GM12865 (cell line): ENCODE measurements around the gene WDR1.
A peak's percentile ranks its signal among the peaks of the same experiment; 100 is the strongest.

Experiments used
- DNase-seq: peaks from one replicate; pipeline ENCODE4 v3.0.0; 2010; ENCODE audit warnings: low read depth
- H3K4me3 ChIP-seq: 2 replicates; pipeline ENCODE4 v1.5.1; 2011; ENCODE audit warnings: mild to moderate bottlenecking, low read depth, low read length, control low read depth
- CTCF ChIP-seq: IDR thresholded peaks from 2 replicates; pipeline ENCODE4 v1.5.1; 2011; ENCODE audit warnings: low read length, control low read depth, low read depth, inconsistent platforms; ENCODE audit not compliant: insufficient read depth; ENCODE audit errors: missing control alignments

WDR1 gene

DNA sequence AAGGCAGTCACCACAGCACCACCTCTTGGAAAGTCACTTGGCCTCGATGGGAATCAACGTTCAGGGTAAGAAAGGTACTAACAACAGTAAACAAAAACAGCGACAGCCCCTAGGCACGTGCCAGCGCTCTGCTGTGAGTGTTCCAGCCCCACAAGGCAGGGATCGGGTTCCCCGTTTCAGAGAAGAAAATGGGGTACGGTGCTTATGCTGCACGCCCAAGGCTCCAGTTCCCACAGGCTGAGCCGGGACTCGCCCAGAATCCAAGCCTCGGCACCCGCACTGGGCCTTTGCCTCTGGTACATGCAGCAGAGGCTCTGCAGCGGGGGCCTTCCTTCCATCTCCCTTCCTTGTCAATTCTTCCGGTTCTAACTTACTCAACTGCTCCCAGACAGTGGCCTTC lies 37.3 kb downstream of the WDR1 start:
- no peak for TF ChIP-seq CTCF

GRCh38 chr4:10078481-10079233 lies 37.9 kb downstream of the WDR1 start:
- TF ChIP-seq CTCF, result no peak
- H3K4me3 ChIP-seq, result no peak overlapping the region
- DNase-seq, result peak; percentile 1

More for the DNA sequence above, 37.3 kb downstream of the WDR1 start:
- no peak for DNase-seq
- no peak overlapping the region for H3K4me3 ChIP-seq

DNA sequence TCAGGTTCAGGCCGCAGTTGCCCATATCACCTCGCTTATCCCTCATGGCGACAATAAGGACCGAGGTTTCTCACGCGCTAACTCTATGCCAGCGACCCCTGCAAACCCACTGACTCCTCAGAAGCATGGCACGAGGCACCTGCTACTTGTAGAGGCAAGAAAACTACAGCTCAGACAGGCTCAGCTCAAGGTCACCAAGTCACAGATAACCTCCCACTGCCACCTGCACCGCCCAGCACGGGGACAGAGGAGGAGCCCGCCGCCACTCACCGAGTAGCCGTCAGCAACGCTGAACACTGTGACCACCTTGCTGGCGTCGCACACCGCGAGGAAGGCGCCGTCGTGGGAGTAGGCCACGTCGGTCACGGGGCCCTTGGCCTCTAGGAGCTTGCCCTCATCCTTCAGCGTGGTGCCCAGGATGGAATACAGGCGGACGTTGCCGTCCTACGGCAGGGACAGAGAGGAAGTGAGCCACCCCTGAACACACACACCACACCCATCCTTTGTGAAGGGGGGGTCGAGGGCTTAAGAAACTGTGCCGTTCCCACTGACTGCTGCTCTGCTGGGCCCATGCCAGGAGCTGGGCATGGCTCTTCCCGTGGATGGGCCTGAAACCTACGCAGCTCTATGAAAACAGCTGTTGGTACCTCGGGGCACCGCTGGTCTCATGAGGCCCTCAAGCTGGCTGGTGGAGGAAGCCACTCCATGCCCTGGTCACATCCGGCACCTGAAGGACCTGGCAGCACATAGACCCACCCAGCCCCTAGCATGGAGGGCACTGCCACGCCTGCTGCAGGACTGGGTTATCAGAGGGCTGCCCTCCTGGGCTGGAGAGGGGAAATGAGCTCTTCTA lies 38.9 kb downstream of the WDR1 start:
- DNase-seq, result peak; percentile 4
- no peak overlapping the region for H3K4me3 ChIP-seq
- TF ChIP-seq CTCF, result no peak

DNA sequence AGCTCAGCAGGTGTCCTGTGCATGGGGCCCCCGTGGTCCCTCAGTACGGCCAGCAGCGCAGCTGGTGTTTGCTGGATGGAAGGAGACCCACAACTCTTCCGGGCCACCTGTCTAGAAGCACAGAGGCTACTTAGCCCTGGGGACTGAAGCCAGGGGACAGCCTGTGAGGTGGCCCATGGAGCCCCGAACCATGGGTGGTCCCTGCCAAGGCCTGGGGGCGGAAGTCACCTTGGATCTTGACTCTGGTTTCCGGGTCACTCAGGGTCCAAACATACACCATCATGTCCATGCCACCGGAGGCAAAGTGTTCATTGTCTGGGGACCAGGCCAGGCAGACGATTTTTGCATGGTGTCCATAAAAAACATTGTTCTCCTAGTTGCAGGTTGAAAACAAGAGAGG lies 39.5 kb downstream of the WDR1 start:
- DNase-seq, result no peak
- no peak overlapping the region for H3K4me3 ChIP-seq
- TF ChIP-seq CTCF, result no peak

- no peak for TF ChIP-seq CTCF
Measured at GRCh38 chr4:10075953-10076391, 40.6 kb downstream of the WDR1 start.

DNA sequence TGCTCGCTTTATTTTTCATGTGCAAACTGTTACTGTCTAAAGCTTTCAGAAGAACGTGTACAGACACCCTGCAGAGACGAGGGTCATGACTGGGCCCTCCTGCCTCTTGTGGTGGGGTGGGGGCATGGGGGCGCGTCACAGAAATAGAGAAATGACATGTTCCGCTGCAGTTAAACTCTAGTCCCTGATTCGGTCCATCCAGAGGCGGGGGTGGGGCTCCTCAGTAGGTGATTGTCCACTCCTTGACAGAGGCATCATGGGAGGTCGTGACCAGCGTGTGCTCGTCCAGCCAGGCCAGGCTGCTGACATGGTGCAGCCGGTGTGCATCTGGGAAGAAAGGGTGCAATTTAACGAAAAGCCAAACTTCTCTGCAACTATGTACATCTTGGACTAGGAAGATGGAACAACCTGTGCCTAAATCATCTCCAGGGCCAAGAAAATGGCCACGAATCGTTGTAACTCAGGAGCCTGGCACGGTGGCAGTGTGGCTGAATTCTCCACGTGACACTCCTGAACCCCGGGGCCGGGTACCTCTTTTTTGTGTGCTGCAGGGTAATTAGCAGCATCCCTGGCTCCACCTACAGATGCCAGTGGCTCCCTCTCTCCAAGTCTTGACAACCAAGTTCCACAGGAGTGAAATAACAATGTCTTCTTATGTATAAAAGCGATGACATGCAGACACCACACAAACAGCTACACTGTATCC lies 41.3 kb downstream of the WDR1 start:
- TF ChIP-seq CTCF, result no peak
- no peak overlapping the region for H3K4me3 ChIP-seq
- no peak for DNase-seq

More at GRCh38 chr4:10075953-10076391, 40.6 kb downstream of the WDR1 start:
- peak; percentile 4 for DNase-seq
- H3K4me3 ChIP-seq, result no peak overlapping the region
